GM12878 (cell line): ENCODE data around the gene ZSCAN10. TPM values are rescaled to one million over a fixed set of nuclear protein-coding genes. Genes with fewer than 3 reads are reported as not detected.

ENCODE experiments used
- BCL11A ChIP-seq: IDR thresholded peaks from 2 replicates; pipeline ENCODE4 v1.6.1; 2011; ENCODE audit warnings: low read depth, low read length
- CHD4 ChIP-seq: fragments of 200-600 bp; sonication (generic); IDR thresholded peaks from 2 replicates; pipeline ENCODE4 v1.6.1; 2016; ENCODE audit warnings: mild to moderate bottlenecking
- ESRRA ChIP-seq: IDR thresholded peaks from 2 replicates; pipeline ENCODE4 v1.6.1; 2012; ENCODE audit warnings: mild to moderate bottlenecking, low read length, improper control_type of control experiment
- HDGF ChIP-seq: fragments of 450-650 bp; IDR thresholded peaks from 2 replicates; pipeline ENCODE4 v1.6.1; 2016; ENCODE audit warnings: antibody characterized with exemption
- KDM1A ChIP-seq: fragments of 200-600 bp; sonication (generic); IDR thresholded peaks from 2 replicates; pipeline ENCODE4 v1.6.1; 2016; ENCODE audit warnings: borderline replicate concordance
- MEF2A ChIP-seq: IDR thresholded peaks from 2 replicates; pipeline ENCODE4 v1.6.1; 2011; ENCODE audit warnings: low read depth, mild to moderate bottlenecking, low read length, moderate library complexity; ENCODE audit not compliant: insufficient read depth
- POU2F2 ChIP-seq: IDR thresholded peaks from 3 replicates; pipeline ENCODE4 v1.6.1; 2011; ENCODE audit warnings: low read depth, mild to moderate bottlenecking, low read length, borderline replicate concordance
- RUNX3 ChIP-seq: IDR thresholded peaks from 2 replicates; pipeline ENCODE4 v1.6.1; 2012; ENCODE audit warnings: low read length, inconsistent platforms
- SIX5 ChIP-seq: IDR thresholded peaks from 2 replicates; pipeline ENCODE4 v1.6.1; 2011; ENCODE audit warnings: mild to moderate bottlenecking, low read depth, low read length, moderate library complexity; ENCODE audit not compliant: severe bottlenecking
- SMARCA5 ChIP-seq: fragments of 450-650 bp; IDR thresholded peaks from 2 replicates; pipeline ENCODE4 v1.6.1; 2017; ENCODE audit warnings: mild to moderate bottlenecking
- SPI1 ChIP-seq: IDR thresholded peaks from 2 replicates; pipeline ENCODE4 v1.6.1; 2011; ENCODE audit warnings: low read depth, mild to moderate bottlenecking, low read length, moderate library complexity, borderline replicate concordance; ENCODE audit not compliant: insufficient read depth
- SREBF1 ChIP-seq: IDR thresholded peaks from 2 replicates; pipeline ENCODE4 v1.6.1; 2012; ENCODE audit warnings: mild to moderate bottlenecking, low read length
- SRF ChIP-seq, 2 experiments: IDR thresholded peaks; 2 replicates each; pipeline ENCODE4 v1.6.1; 2011; ENCODE audit warnings: low read depth in 2 of 2, low read length in 2 of 2, mild to moderate bottlenecking in 1 of 2, moderate library complexity in 1 of 2
- SUPT20H ChIP-seq: IDR thresholded peaks from 2 replicates; pipeline ENCODE4 v1.6.1; 2011; ENCODE audit warnings: low read depth, mild to moderate bottlenecking, low read length, moderate library complexity, borderline replicate concordance; ENCODE audit not compliant: control insufficient read depth
- TCF12 ChIP-seq: IDR thresholded peaks from 2 replicates; pipeline ENCODE4 v1.6.1; 2011; ENCODE audit warnings: low read depth, mild to moderate bottlenecking, low read length
- ZNF24 ChIP-seq: fragments of 450-650 bp; IDR thresholded peaks from 2 replicates; pipeline ENCODE4 v1.6.1; 2017; ENCODE audit warnings: antibody characterized with exemption, mild to moderate bottlenecking
- ZNF384 ChIP-seq: IDR thresholded peaks from 2 replicates; pipeline ENCODE4 v1.6.1; 2012; ENCODE audit warnings: low read depth, mild to moderate bottlenecking, low read length, improper control_type of control experiment, borderline replicate concordance
- polyA plus RNA-seq, 11 experiments: library from polyadenylated mRNA; depleted of rRNA in 4 of 11; unstranded in 6 of 11; stranded (reverse) in 5 of 11; fragments of >200 nt; fragmentation: Nextera tagmentation in 4 of 11; fragmentation: Illumina TruSeq in 1 of 11; extraction: Ambion mirVana in 4 of 11; extraction: Trizol in 1 of 11; gene quantifications; 1 replicate in 1 of 11; 2 replicates in 10 of 11; pipeline versions ENCODE4 v1.2.1 to v1.2.3, GENCODE V29; 2011 to 2016; ENCODE audit warnings: inconsistent platforms in 2 of 11, missing spikeins in 2 of 11, low read depth in 1 of 11
- total RNA-seq, 4 experiments: library from RNA; depleted of rRNA in 3 of 4; stranded (reverse); fragments of >200 nt in 3 of 4; fragmentation: Illumina TruSeq in 1 of 4; extraction: Trizol in 1 of 4; gene quantifications; 2 replicates each; pipeline versions ENCODE4 v1.2.1 to v1.2.3, GENCODE V29; 2013 to 2021
- TF ChIP-seq, protein P1 (sequence below): IDR thresholded peaks from 2 replicates; pipeline ENCODE4 v1.6.1; 2012; ENCODE audit warnings: low read depth, low read length, improper control_type of control experiment
- TF ChIP-seq, protein P2 (sequence below): fragments of 450-650 bp; IDR thresholded peaks from 2 replicates; pipeline ENCODE4 v1.6.1; 2017; ENCODE audit warnings: borderline replicate concordance
- TF ChIP-seq, protein P3 (sequence below): fragments of 450-650 bp; formaldehyde crosslinking; IDR thresholded peaks from 2 replicates; pipeline ENCODE4 v1.5.0; 2022; ENCODE audit warnings: mild to moderate bottlenecking, missing genetic modification characterization
- TF ChIP-seq, protein P4 (sequence below): IDR thresholded peaks from 2 replicates; pipeline ENCODE4 v1.6.1; 2011; ENCODE audit warnings: borderline replicate concordance, low read depth, mild to moderate bottlenecking, moderate library complexity, low read length; ENCODE audit not compliant: insufficient read depth, poor library complexity, severe bottlenecking

The ZSCAN10 gene
- total and polyA plus RNA-seq, 10 of the 15 experiments (the other 5 are each of a cell fraction or from before 2014, with no cell fraction given): 0.06 to 0.33 TPM; not detected in 8

DNA sequence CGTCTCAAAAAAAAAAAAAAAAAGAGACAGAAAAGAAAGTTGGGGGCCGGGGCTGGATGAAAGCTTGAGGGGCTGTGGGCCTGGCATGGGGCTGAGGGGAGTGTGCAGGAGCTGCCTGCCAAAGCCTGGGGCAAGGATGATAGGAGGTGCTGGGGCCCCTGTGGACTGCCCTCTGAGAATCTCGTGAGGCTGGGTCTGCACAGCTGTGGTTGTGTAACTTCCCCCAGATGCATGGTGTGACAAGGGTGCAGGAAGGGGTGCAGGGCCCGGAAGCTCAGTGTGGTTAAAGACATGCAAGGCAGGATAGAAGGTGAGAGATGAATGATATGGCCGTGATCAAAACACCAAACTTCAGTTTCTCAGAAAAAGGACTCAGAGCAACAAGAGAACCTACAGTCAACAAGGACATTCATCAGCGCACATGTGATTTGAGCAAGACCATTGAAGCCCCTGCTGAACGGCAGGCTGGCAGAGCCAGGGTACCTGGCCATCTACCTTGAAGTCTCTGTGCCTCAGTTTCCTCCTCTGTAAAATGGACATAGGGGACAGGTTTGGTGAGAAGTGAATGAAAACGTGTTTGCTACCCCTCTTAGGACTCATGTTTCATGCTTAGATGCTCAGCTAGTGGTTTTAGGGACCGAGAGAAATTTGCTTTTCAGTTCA, 24.1 kb downstream of the ZSCAN10 start (continued):
- no peak for TF ChIP-seq ESRRA
- TF ChIP-seq, protein P1, sequence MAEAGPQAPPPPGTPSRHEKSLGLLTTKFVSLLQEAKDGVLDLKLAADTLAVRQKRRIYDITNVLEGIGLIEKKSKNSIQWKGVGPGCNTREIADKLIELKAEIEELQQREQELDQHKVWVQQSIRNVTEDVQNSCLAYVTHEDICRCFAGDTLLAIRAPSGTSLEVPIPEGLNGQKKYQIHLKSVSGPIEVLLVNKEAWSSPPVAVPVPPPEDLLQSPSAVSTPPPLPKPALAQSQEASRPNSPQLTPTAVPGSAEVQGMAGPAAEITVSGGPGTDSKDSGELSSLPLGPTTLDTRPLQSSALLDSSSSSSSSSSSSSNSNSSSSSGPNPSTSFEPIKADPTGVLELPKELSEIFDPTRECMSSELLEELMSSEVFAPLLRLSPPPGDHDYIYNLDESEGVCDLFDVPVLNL: no peak
- no peak for TF ChIP-seq SRF (IDR thresholded peaks at IDR 0.05; ENCODE audit: low read depth in 2 of 2, low read length in 2 of 2)
- TF ChIP-seq BCL11A: peak; percentile 63; the same call in 1 of the 2 replicates
- peak; percentile 95 for TF ChIP-seq RUNX3
- peak; percentile 25; the same call in 1 of the 2 replicates for TF ChIP-seq HDGF
- no peak for TF ChIP-seq SUPT20H
- TF ChIP-seq, protein P2, sequence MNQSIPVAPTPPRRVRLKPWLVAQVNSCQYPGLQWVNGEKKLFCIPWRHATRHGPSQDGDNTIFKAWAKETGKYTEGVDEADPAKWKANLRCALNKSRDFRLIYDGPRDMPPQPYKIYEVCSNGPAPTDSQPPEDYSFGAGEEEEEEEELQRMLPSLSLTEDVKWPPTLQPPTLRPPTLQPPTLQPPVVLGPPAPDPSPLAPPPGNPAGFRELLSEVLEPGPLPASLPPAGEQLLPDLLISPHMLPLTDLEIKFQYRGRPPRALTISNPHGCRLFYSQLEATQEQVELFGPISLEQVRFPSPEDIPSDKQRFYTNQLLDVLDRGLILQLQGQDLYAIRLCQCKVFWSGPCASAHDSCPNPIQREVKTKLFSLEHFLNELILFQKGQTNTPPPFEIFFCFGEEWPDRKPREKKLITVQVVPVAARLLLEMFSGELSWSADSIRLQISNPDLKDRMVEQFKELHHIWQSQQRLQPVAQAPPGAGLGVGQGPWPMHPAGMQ: no peak
- TF ChIP-seq SMARCA5: 0 out of 2 replicates have a peak, but pooled peaks have one; percentile 73
- no peak for TF ChIP-seq SREBF1
- peak; percentile 76; the same call in 1 of the 3 replicates for TF ChIP-seq POU2F2
- TF ChIP-seq, protein P3, sequence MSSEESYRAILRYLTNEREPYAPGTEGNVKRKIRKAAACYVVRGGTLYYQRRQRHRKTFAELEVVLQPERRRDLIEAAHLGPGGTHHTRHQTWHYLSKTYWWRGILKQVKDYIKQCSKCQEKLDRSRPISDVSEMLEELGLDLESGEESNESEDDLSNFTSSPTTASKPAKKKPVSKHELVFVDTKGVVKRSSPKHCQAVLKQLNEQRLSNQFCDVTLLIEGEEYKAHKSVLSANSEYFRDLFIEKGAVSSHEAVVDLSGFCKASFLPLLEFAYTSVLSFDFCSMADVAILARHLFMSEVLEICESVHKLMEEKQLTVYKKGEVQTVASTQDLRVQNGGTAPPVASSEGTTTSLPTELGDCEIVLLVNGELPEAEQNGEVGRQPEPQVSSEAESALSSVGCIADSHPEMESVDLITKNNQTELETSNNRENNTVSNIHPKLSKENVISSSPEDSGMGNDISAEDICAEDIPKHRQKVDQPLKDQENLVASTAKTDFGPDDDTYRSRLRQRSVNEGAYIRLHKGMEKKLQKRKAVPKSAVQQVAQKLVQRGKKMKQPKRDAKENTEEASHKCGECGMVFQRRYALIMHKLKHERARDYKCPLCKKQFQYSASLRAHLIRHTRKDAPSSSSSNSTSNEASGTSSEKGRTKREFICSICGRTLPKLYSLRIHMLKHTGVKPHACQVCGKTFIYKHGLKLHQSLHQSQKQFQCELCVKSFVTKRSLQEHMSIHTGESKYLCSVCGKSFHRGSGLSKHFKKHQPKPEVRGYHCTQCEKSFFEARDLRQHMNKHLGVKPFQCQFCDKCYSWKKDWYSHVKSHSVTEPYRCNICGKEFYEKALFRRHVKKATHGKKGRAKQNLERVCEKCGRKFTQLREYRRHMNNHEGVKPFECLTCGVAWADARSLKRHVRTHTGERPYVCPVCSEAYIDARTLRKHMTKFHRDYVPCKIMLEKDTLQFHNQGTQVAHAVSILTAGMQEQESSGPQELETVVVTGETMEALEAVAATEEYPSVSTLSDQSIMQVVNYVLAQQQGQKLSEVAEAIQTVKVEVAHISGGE (CRISPR knock-in tag): no peak
- TF ChIP-seq KDM1A: no peak
- no peak for TF ChIP-seq SIX5
- TF ChIP-seq ZNF384: no peak
- no peak for TF ChIP-seq CHD4
- peak; percentile 94 for TF ChIP-seq TCF12
- TF ChIP-seq MEF2A: 0 out of 2 replicates have a peak, but pooled peaks have one; percentile 13
- no peak for TF ChIP-seq SPI1
- peak; percentile 36; the same call in 1 of the 2 replicates for TF ChIP-seq ZNF24
- TF ChIP-seq, protein P4, sequence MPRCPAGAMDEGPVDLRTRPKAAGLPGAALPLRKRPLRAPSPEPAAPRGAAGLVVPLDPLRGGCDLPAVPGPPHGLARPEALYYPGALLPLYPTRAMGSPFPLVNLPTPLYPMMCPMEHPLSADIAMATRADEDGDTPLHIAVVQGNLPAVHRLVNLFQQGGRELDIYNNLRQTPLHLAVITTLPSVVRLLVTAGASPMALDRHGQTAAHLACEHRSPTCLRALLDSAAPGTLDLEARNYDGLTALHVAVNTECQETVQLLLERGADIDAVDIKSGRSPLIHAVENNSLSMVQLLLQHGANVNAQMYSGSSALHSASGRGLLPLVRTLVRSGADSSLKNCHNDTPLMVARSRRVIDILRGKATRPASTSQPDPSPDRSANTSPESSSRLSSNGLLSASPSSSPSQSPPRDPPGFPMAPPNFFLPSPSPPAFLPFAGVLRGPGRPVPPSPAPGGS: no peak
